Astrocyte (in vitro differentiated cells and primary cell): ENCODE results near the gene GDF9. TPM values are rescaled to one million over a fixed set of nuclear protein-coding genes. Genes with fewer than 3 reads are reported as not detected.

Experiments used
- DNase-seq: peaks from one replicate; pipeline ENCODE4 v3.0.0-alpha.2; 2010; ENCODE audit warnings: low read depth
- FAIRE-seq: peaks from 2 replicates; lab custom pipeline; 2011; peaks lifted over from hg19 to GRCh38; lab: Jason Lieb, UNC
- H2AFZ ChIP-seq: 2 replicates; pipeline ENCODE4 v1.6.0; 2012; ENCODE audit warnings: low read depth, low read length, inconsistent platforms
- H3K27ac ChIP-seq: 2 replicates; pipeline ENCODE4 v1.5.1; 2011; ENCODE audit warnings: low read depth, low read length, inconsistent platforms
- H3K27me3 ChIP-seq: 2 replicates; pipeline ENCODE4 v1.6.0; 2011; ENCODE audit warnings: low read length, inconsistent platforms; ENCODE audit not compliant: insufficient read depth
- H3K36me3 ChIP-seq: 2 replicates; pipeline ENCODE4 v1.5.1; 2011; ENCODE audit warnings: low read length, inconsistent platforms; ENCODE audit not compliant: insufficient read depth
- H3K4me1 ChIP-seq: 2 replicates; pipeline ENCODE4 v1.5.1; 2011; ENCODE audit warnings: low read length, inconsistent platforms; ENCODE audit not compliant: insufficient read depth
- H3K4me2 ChIP-seq: 2 replicates; pipeline ENCODE4 v1.6.0; 2012; ENCODE audit warnings: low read length, inconsistent platforms
- H3K4me3 ChIP-seq: 2 replicates; pipeline ENCODE4 v1.5.1; 2011; ENCODE audit warnings: low read depth, mild to moderate bottlenecking, low read length, inconsistent platforms; ENCODE audit not compliant: insufficient read depth
- H3K79me2 ChIP-seq: 2 replicates; pipeline ENCODE4 v1.6.0; 2012; ENCODE audit warnings: mild to moderate bottlenecking, low read length, inconsistent platforms; ENCODE audit not compliant: insufficient read depth
- H3K9ac ChIP-seq: 2 replicates; pipeline ENCODE4 v1.6.0; 2012; ENCODE audit warnings: mild to moderate bottlenecking, low read length, inconsistent platforms
- H3K9me3 ChIP-seq: 2 replicates; pipeline ENCODE4 v1.5.1; 2012; ENCODE audit warnings: low read depth, mild to moderate bottlenecking, low read length, inconsistent platforms; ENCODE audit not compliant: insufficient read depth
- H4K20me1 ChIP-seq: 2 replicates; pipeline ENCODE4 v1.6.0; 2012; ENCODE audit warnings: low read length, inconsistent platforms; ENCODE audit not compliant: insufficient read depth
- H3K27ac Mint-ChIP-seq: one replicate; pipeline ENCODE4 v1.8.0; 2021; ENCODE audit warnings: mild to moderate bottlenecking, mixed read lengths; ENCODE audit not compliant: unreplicated experiment
- H3K27me3 Mint-ChIP-seq: one replicate; pipeline ENCODE4 v1.8.0; 2021; ENCODE audit warnings: low read depth, mixed read lengths; ENCODE audit not compliant: unreplicated experiment
- H3K36me3 Mint-ChIP-seq: one replicate; pipeline ENCODE4 v1.8.0; 2021; ENCODE audit warnings: low read depth, mixed read lengths; ENCODE audit not compliant: unreplicated experiment
- H3K4me1 Mint-ChIP-seq: one replicate; pipeline ENCODE4 v1.8.0; 2021; ENCODE audit warnings: low read depth, mixed read lengths; ENCODE audit not compliant: unreplicated experiment
- H3K4me3 Mint-ChIP-seq: one replicate; pipeline ENCODE4 v1.8.0; 2021; ENCODE audit warnings: mild to moderate bottlenecking, moderate library complexity, mixed read lengths; ENCODE audit not compliant: unreplicated experiment
- H3K9me3 Mint-ChIP-seq: one replicate; pipeline ENCODE4 v1.8.0; 2021; ENCODE audit warnings: mild to moderate bottlenecking, mixed read lengths; ENCODE audit not compliant: unreplicated experiment
- EZH2 ChIP-seq: IDR thresholded peaks from 2 replicates; pipeline ENCODE4 v1.6.1; 2012; ENCODE audit warnings: mild to moderate bottlenecking, low read length, inconsistent platforms; ENCODE audit not compliant: insufficient read depth
- total RNA-seq: library from RNA; stranded (reverse); gene quantifications from 2 replicates; pipeline ENCODE4 v1.2.1, GENCODE V29; 2021
- TF ChIP-seq, protein P1 (sequence below): IDR thresholded peaks from 2 replicates; pipeline ENCODE4 v1.5.1; 2011; ENCODE audit warnings: low read depth, mild to moderate bottlenecking, inconsistent platforms, low read length, moderate library complexity; ENCODE audit not compliant: insufficient read depth

The GDF9 gene
- total RNA-seq, 1 donor from 2014 or later, result 0.34 TPM

DNA sequence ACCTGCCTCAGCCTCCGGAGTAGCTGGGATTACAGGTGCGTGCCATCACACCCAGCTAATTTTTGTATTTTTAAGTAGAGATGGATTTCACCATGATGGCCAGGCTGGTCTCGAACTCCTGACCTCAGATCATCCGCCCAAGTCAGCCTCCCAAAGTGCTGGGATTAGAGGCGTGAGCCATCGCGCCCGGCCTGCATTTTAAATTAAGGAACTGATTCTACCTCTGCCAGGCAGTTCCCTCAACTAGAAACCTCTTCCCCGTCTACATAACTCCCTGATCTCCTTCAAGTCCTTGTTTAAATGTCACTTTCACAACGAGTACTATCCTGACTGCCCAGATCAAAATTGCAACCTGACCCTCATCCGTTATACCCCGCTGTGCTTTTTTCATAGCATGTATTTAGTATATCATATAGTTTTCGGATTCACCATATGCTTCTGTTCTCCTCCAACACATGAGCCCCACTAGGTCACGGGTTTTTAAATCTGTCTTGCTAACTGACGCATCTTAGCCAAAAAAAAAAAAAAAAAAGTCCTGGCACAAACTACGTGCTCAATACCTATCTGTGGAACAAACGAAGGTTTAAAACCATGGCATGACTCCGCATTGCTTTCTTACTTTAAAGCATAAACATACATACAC lies 54.0 kb downstream of the GDF9 start:
- Mint-ChIP-seq H3K36me3 (no peaks in the 10 kb centered on the region), H3K4me3 (no peak overlapping the region), H3K27me3 (peaks cover 36% of the 10 kb centered on the region), H3K27ac (no peak overlapping the region), H3K9me3 (no peaks in the 10 kb centered on the region), H3K4me1 (peaks cover 5% of the 10 kb centered on the region)
- Histone ChIP-seq H3K27me3 (peaks cover 20% of the 10 kb centered on the region), H3K27ac (no peak overlapping the region), H3K9me3 (no peaks in the 10 kb centered on the region), H2AFZ (no peak overlapping the region), H3K79me2 (no peaks in the 10 kb centered on the region), H3K9ac (no peak overlapping the region), H3K4me1 (peaks cover 6% of the 10 kb centered on the region), H3K4me3 (no peak overlapping the region), H3K36me3 (no peaks in the 10 kb centered on the region), H3K4me2 (no peak overlapping the region), H4K20me1 (no peaks in the 10 kb centered on the region)
- no peak for DNase-seq
- no peak for FAIRE-seq
- TF ChIP-seq, protein P1, sequence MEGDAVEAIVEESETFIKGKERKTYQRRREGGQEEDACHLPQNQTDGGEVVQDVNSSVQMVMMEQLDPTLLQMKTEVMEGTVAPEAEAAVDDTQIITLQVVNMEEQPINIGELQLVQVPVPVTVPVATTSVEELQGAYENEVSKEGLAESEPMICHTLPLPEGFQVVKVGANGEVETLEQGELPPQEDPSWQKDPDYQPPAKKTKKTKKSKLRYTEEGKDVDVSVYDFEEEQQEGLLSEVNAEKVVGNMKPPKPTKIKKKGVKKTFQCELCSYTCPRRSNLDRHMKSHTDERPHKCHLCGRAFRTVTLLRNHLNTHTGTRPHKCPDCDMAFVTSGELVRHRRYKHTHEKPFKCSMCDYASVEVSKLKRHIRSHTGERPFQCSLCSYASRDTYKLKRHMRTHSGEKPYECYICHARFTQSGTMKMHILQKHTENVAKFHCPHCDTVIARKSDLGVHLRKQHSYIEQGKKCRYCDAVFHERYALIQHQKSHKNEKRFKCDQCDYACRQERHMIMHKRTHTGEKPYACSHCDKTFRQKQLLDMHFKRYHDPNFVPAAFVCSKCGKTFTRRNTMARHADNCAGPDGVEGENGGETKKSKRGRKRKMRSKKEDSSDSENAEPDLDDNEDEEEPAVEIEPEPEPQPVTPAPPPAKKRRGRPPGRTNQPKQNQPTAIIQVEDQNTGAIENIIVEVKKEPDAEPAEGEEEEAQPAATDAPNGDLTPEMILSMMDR, result no peak
- TF ChIP-seq EZH2, result peak; percentile 7

Other genes with a start within 250 kb of the GDF9 start
- not detected in 2 replicates for gene IL13, start 208.3 kb downstream of the GDF9 start, total RNA-seq
- not detected in 2 replicates for gene IL4, start 192.5 kb downstream of the GDF9 start, total RNA-seq
- gene KIF3A, start 128.9 kb downstream of the GDF9 start, total RNA-seq, result 25.4 and 25.6 TPM in 2 replicates
- gene CCNI2, start 119.0 kb downstream of the GDF9 start, total RNA-seq, result 0.16 and 0.24 TPM in 2 replicates
- 97.5 and 106 TPM in 2 replicates for gene SEPTIN8, start 89.2 kb downstream of the GDF9 start, total RNA-seq
- 0.10 and 0.20 TPM in 2 replicates for gene SOWAHA, start 53.2 kb downstream of the GDF9 start, total RNA-seq
- gene SHROOM1, start 35.8 kb downstream of the GDF9 start, total RNA-seq, result 5.0 TPM in 2 replicates
- 382 and 409 TPM in 2 replicates for gene UQCRQ, start 173 bp upstream of the GDF9 start, total RNA-seq
- gene LEAP2, start 7.2 kb upstream of the GDF9 start, total RNA-seq, result 0.27 and 0.31 TPM in 2 replicates
- gene AFF4, start 97.2 kb upstream of the GDF9 start, total RNA-seq, result 154 and 163 TPM in 2 replicates
- gene ZCCHC10, start 160.1 kb upstream of the GDF9 start, total RNA-seq, result 27.9 and 29.1 TPM in 2 replicates
- 198 and 210 TPM in 2 replicates for gene HSPA4, start 185.5 kb upstream of the GDF9 start, total RNA-seq